Fibroblast of skin of abdomen (primary cell): ENCODE results near the gene ATP5PD.
"Not testable (repeated sequence)": the region's sequence is repeated elsewhere in the genome, so short reads cannot be mapped to it uniquely, and the experiment has no call there.

Experiments used
- DNase-seq: peaks from one replicate; pipeline ENCODE4 v3.0.0-alpha.2; 2013

ATP5PD gene

GRCh38 chr17:75077496-75078283 lies 30.9 kb upstream of the ATP5PD start:
- no peak for DNase-seq

GRCh38 chr17:75077072-75077495 lies 30.3 kb upstream of the ATP5PD start:
- no peak for DNase-seq

GRCh38 chr17:75075597-75076336 lies 29.0 kb upstream of the ATP5PD start:
- DNase-seq = no peak

- DNase-seq = no peak
These were observed 27.8 kb upstream of the ATP5PD start for GRCh38 chr17:75074532-75074931.

GRCh38 chr17:75073618-75074047 lies 26.9 kb upstream of the ATP5PD start:
- DNase-seq = peak; percentile 54

- not testable (repeated sequence) for DNase-seq
These were observed 26.1 kb upstream of the ATP5PD start for GRCh38 chr17:75072909-75073308.

GRCh38 chr17:75071478-75072271 lies 24.9 kb upstream of the ATP5PD start:
- not testable (repeated sequence) for DNase-seq

- DNase-seq = no peak
These were observed 23.0 kb upstream of the ATP5PD start for GRCh38 chr17:75069783-75070182.

GRCh38 chr17:75068750-75069149 lies 22.0 kb upstream of the ATP5PD start:
- DNase-seq = no peak

GRCh38 chr17:75067856-75068255 lies 21.1 kb upstream of the ATP5PD start:
- DNase-seq = no peak

GRCh38 chr17:75065562-75066151 lies 18.9 kb upstream of the ATP5PD start:
- peak; percentile 40 for DNase-seq

- DNase-seq = no peak
These were observed 18.2 kb upstream of the ATP5PD start for GRCh38 chr17:75064867-75065561.

- DNase-seq = no peak
These were observed 17.7 kb upstream of the ATP5PD start for GRCh38 chr17:75064460-75064859.

- no peak for DNase-seq
These were observed 17.3 kb upstream of the ATP5PD start for GRCh38 chr17:75064040-75064439.

- DNase-seq = no peak
These were observed 16.9 kb upstream of the ATP5PD start for GRCh38 chr17:75063626-75064025.

- DNase-seq = no peak
These were observed 16.4 kb upstream of the ATP5PD start for GRCh38 chr17:75063201-75063600.

- no peak for DNase-seq
These were observed 14.8 kb upstream of the ATP5PD start for GRCh38 chr17:75061618-75062017.

GRCh38 chr17:75061055-75061438 lies 14.3 kb upstream of the ATP5PD start:
- DNase-seq = no peak

GRCh38 chr17:75060434-75061054 lies 13.8 kb upstream of the ATP5PD start:
- no peak for DNase-seq

- DNase-seq = peak; percentile 72
These were observed 12.9 kb upstream of the ATP5PD start for GRCh38 chr17:75059369-75060345.
